ENCODE data around the gene ZFYVE1. TPM values are rescaled to one million over a fixed set of nuclear protein-coding genes. Genes with fewer than 3 reads are reported as not detected.

Gene ZFYVE1
- total and polyA plus RNA-seq, 10 of the 15 experiments (the other 5 are each of a cell fraction or from before 2014, with no cell fraction given): 1.2 to 13.3 (median 6.4) TPM

- ATAC-seq (no peak), FAIRE-seq (no peak), DNase-seq (ENCODE audit: low read depth, low spot score) (no peak)
- RAD21 ChIA-PET (ENCODE audit: unreplicated experiment): no interaction called here
- SMC1A ChIA-PET (ENCODE audit: uncharacterized antibody, unreplicated experiment): no interaction called here
- TF ChIP-seq NRF1 (conservative IDR thresholded peaks at IDR 0.05; ENCODE audit: low read depth, low read length) (no peak), TAF1 (IDR thresholded peaks at IDR 0.05; ENCODE audit: borderline replicate concordance, low read depth, low read length) (no peak), JUNB (IDR thresholded peaks at IDR 0.05) (no peak), NFYB (IDR thresholded peaks at IDR 0.05; ENCODE audit: insufficient read depth, low read depth, low read length) (no peak), IKZF1 (conservative IDR thresholded peaks at IDR 0.05) (no peak), SMARCA5 (IDR thresholded peaks at IDR 0.05) (no peak), ZBED1 (IDR thresholded peaks at IDR 0.05; ENCODE audit: borderline replicate concordance) (no peak), RELB (IDR thresholded peaks at IDR 0.05; ENCODE audit: low read depth) (no peak), CEBPB (IDR thresholded peaks at IDR 0.05; ENCODE audit: borderline replicate concordance in 1 of 2, low read depth in 2 of 2, low read length in 2 of 2) (no peak)
- Histone ChIP-seq H3K27me3 (replicated peaks in 1 of 2; ENCODE audit: control insufficient read depth in 2 of 2, insufficient read depth in 2 of 2, low read length in 1 of 2) (no peaks in the 10 kb centered on the region), H2AFZ (ENCODE audit: control insufficient read depth, low read depth, low read length) (no peak overlapping the region), H3K36me3 (ENCODE audit: control insufficient read depth in 2 of 2, insufficient read depth in 2 of 2, low read length in 1 of 2) (peaks cover 3 to 4% of the 10 kb centered on the region in 2 experiments; a peak in 2 of 4 replicates), H3K4me3 (no peak overlapping the region), H3K4me1 (ENCODE audit: control insufficient read depth, insufficient read depth, low read length) (no peaks in the 10 kb centered on the region), H3K9me3 (replicated peaks; ENCODE audit: control insufficient read depth, insufficient read depth, low read length) (no peaks in the 10 kb centered on the region), H4K20me1 (ENCODE audit: control insufficient read depth, insufficient read depth) (no peaks in the 10 kb centered on the region), H3K79me2 (ENCODE audit: control insufficient read depth, insufficient read depth, low read length) (no peaks in the 10 kb centered on the region), H3K4me2 (ENCODE audit: control insufficient read depth, insufficient read depth) (no peak overlapping the region), H3K27ac (ENCODE audit: control insufficient read depth, insufficient read depth) (no peak overlapping the region), H3K9ac (ENCODE audit: control insufficient read depth, insufficient read depth, low read length) (no peak overlapping the region)
- 100% methylated on average over 2 of the region's 2 CpGs for WGBS (ENCODE audit: insufficient coverage, insufficient replicate concordance, low lambda C conversion rate, missing lambda C conversion rate)
- in situ Hi-C loops (cut with MboI) (no loop called here), intact Hi-C loops (cut with micrococcal nuclease; ENCODE audit: unreplicated experiment) (no loop called here)
- POLR2A ChIA-PET: no interaction called here
- CTCF ChIA-PET: interaction anchor here (0.7 kb wide), 1 partner anchor 321 kb away, joined by 4 read pairs; no protein-coding TSS in a partner anchor
- no TSS peak for BruUV-seq (replicated peaks)
Measured at GRCh38 chr14:72986857-72987256, 40.0 kb downstream of the ZFYVE1 start.

Data from GM12878 (cell line).